ENCODE results near the gene IGHMBP2.

Gene IGHMBP2

GRCh38 chr11:68950762-68951161 is 47.1 kb downstream of the IGHMBP2 start:
- peaks cover 14 to 22% of the 10 kb centered on the region in 2 donors for H3K4me1 ChIP-seq (ENCODE audit: control insufficient read depth in 2 of 2, insufficient read depth in 1 of 2, low read depth in 1 of 2, low read length in 2 of 2)
- no peak overlapping the region for H2BK120ac ChIP-seq (ENCODE audit: low read depth, low read length)
- no peak overlapping the region for H4K91ac ChIP-seq (ENCODE audit: low read depth, low read length, poor library complexity)
- no peak overlapping the region for H4K8ac ChIP-seq (ENCODE audit: low read depth, low read length)
- H2BK5ac ChIP-seq (ENCODE audit: low read length), result peak overlapping the region; percentile 53
- H2AFZ ChIP-seq (ENCODE audit: low read length), result peak overlapping the region; percentile 83
- H3K18ac ChIP-seq (ENCODE audit: low read length), result peak overlapping the region; percentile 78
- WGBS, 2 donors (ENCODE audit: extremely low coverage in 2 of 2, insufficient read length in 2 of 2, insufficient replicate concordance in 1 of 2), result no CpG with 5 or more reads among the region's 9 CpGs
- H3K27ac ChIP-seq (replicated peaks; ENCODE audit: low read length), result peak overlapping the region; percentile 2
- peak overlapping the region; percentile 9 for H3K14ac ChIP-seq (ENCODE audit: low read length)
- peak overlapping the region in 1 of 2 donors; percentile 18 for H3K4me3 ChIP-seq (ENCODE audit: low read length in 2 of 2)
- H3K23ac ChIP-seq (ENCODE audit: low read depth, low read length, poor library complexity), result no peak overlapping the region
- H3K27me3 ChIP-seq (ENCODE audit: control insufficient read depth in 3 of 3, insufficient read depth in 3 of 3, low read depth in 1 of 3, low read length in 3 of 3), result no peaks in the 10 kb centered on the region
- no peak overlapping the region for H3K9ac ChIP-seq (ENCODE audit: low read depth, low read length, poor library complexity)
- no peak overlapping the region for H2AK5ac ChIP-seq (ENCODE audit: low read depth, low read length)
- H3K9me3 ChIP-seq (replicated peaks in 1 of 2; ENCODE audit: control insufficient read depth in 2 of 2, insufficient read depth in 1 of 2, low read depth in 1 of 2, low read length in 2 of 2), result no peaks in the 10 kb centered on the region
- DNase-seq (ENCODE audit: low spot score), result peak; percentile 58
- peak overlapping the region; percentile 24 for H2BK12ac ChIP-seq (ENCODE audit: low read length)
- no peak overlapping the region for H3K4ac ChIP-seq (ENCODE audit: low read length)
- no peak overlapping the region for H2BK15ac ChIP-seq (ENCODE audit: low read length)
- H3K4me2 ChIP-seq (ENCODE audit: insufficient read depth, low read length, poor library complexity, severe bottlenecking), result peak overlapping the region; percentile 32
- no peaks in the 10 kb centered on the region for H3K79me1 ChIP-seq (ENCODE audit: low read depth, low read length)
- no peaks in the 10 kb centered on the region for H3K36me3 ChIP-seq (replicated peaks in 1 of 2; ENCODE audit: control insufficient read depth in 2 of 2, insufficient read depth in 2 of 2, low read length in 2 of 2)

- Histone ChIP-seq H3K36me3 (replicated peaks in 1 of 2; ENCODE audit: control insufficient read depth in 2 of 2, insufficient read depth in 2 of 2, low read length in 2 of 2) (no peaks in the 10 kb centered on the region), H4K91ac (ENCODE audit: low read depth, low read length, poor library complexity) (no peak overlapping the region), H2BK5ac (ENCODE audit: low read length) (no peak overlapping the region), H3K27ac (replicated peaks; ENCODE audit: low read length) (no peak overlapping the region), H2BK12ac (ENCODE audit: low read length) (no peak overlapping the region), H3K79me1 (ENCODE audit: low read depth, low read length) (no peaks in the 10 kb centered on the region), H3K18ac (ENCODE audit: low read length) (peak overlapping the region; percentile 55), H3K9ac (ENCODE audit: low read depth, low read length, poor library complexity) (no peak overlapping the region), H4K8ac (ENCODE audit: low read depth, low read length) (no peak overlapping the region), H2BK15ac (ENCODE audit: low read length) (no peak overlapping the region), H2AFZ (ENCODE audit: low read length) (peak overlapping the region; percentile 79), H3K4me3 (ENCODE audit: low read length in 2 of 2) (no peak overlapping the region), H2BK120ac (ENCODE audit: low read depth, low read length) (no peak overlapping the region), H3K23ac (ENCODE audit: low read depth, low read length, poor library complexity) (no peak overlapping the region), H3K4me1 (ENCODE audit: control insufficient read depth in 2 of 2, insufficient read depth in 1 of 2, low read depth in 1 of 2, low read length in 2 of 2) (peaks cover 12 to 16% of the 10 kb centered on the region in 2 donors), H3K4ac (ENCODE audit: low read length) (no peak overlapping the region), H3K4me2 (ENCODE audit: insufficient read depth, low read length, poor library complexity, severe bottlenecking) (no peak overlapping the region), H3K27me3 (ENCODE audit: control insufficient read depth in 3 of 3, insufficient read depth in 3 of 3, low read depth in 1 of 3, low read length in 3 of 3) (no peaks in the 10 kb centered on the region), H2AK5ac (ENCODE audit: low read depth, low read length) (no peak overlapping the region), H3K14ac (ENCODE audit: low read length) (no peak overlapping the region), H3K9me3 (replicated peaks in 1 of 2; ENCODE audit: control insufficient read depth in 2 of 2, insufficient read depth in 1 of 2, low read depth in 1 of 2, low read length in 2 of 2) (no peaks in the 10 kb centered on the region)
- WGBS, 2 donors (ENCODE audit: extremely low coverage in 2 of 2, insufficient read length in 2 of 2, insufficient replicate concordance in 1 of 2), result no CpG with 5 or more reads among the region's 30 CpGs
- no peak for DNase-seq (ENCODE audit: low spot score)
Observed at GRCh38 chr11:68954836-68955606, 51.3 kb downstream of the IGHMBP2 start.

- Histone ChIP-seq H3K9me3 (replicated peaks in 1 of 2; ENCODE audit: control insufficient read depth in 2 of 2, insufficient read depth in 1 of 2, low read depth in 1 of 2, low read length in 2 of 2) (no peaks in the 10 kb centered on the region), H3K27ac (replicated peaks; ENCODE audit: low read length) (no peak overlapping the region), H3K4me2 (ENCODE audit: insufficient read depth, low read length, poor library complexity, severe bottlenecking) (no peak overlapping the region), H3K9ac (ENCODE audit: low read depth, low read length, poor library complexity) (no peak overlapping the region), H3K14ac (ENCODE audit: low read length) (no peak overlapping the region), H3K23ac (ENCODE audit: low read depth, low read length, poor library complexity) (no peak overlapping the region), H2AFZ (ENCODE audit: low read length) (peak overlapping the region; percentile 79), H3K18ac (ENCODE audit: low read length) (peak overlapping the region; percentile 44), H3K36me3 (replicated peaks in 1 of 2; ENCODE audit: control insufficient read depth in 2 of 2, insufficient read depth in 2 of 2, low read length in 2 of 2) (no peaks in the 10 kb centered on the region), H4K91ac (ENCODE audit: low read depth, low read length, poor library complexity) (no peak overlapping the region), H3K4me3 (ENCODE audit: low read length in 2 of 2) (no peak overlapping the region), H3K4ac (ENCODE audit: low read length) (no peak overlapping the region), H2AK5ac (ENCODE audit: low read depth, low read length) (peak overlapping the region; percentile 68), H2BK120ac (ENCODE audit: low read depth, low read length) (no peak overlapping the region), H3K4me1 (ENCODE audit: control insufficient read depth in 2 of 2, insufficient read depth in 1 of 2, low read depth in 1 of 2, low read length in 2 of 2) (peaks cover 8 to 11% of the 10 kb centered on the region in 2 donors), H4K8ac (ENCODE audit: low read depth, low read length) (no peak overlapping the region), H3K79me1 (ENCODE audit: low read depth, low read length) (no peaks in the 10 kb centered on the region), H2BK12ac (ENCODE audit: low read length) (no peak overlapping the region), H2BK15ac (ENCODE audit: low read length) (no peak overlapping the region), H2BK5ac (ENCODE audit: low read length) (no peak overlapping the region), H3K27me3 (ENCODE audit: control insufficient read depth in 3 of 3, insufficient read depth in 3 of 3, low read depth in 1 of 3, low read length in 3 of 3) (no peaks in the 10 kb centered on the region)
- WGBS, 2 donors (ENCODE audit: extremely low coverage in 2 of 2, insufficient read length in 2 of 2, insufficient replicate concordance in 1 of 2), result no CpG with 5 or more reads among the region's 5 CpGs
- no peak for DNase-seq (ENCODE audit: low spot score)
Observed at GRCh38 chr11:68955607-68955958, 51.9 kb downstream of the IGHMBP2 start.

- Histone ChIP-seq H3K9ac (ENCODE audit: low read depth, low read length, poor library complexity) (no peak overlapping the region), H2BK5ac (ENCODE audit: low read length) (no peak overlapping the region), H3K4me2 (ENCODE audit: insufficient read depth, low read length, poor library complexity, severe bottlenecking) (peak overlapping the region; percentile 18), H4K91ac (ENCODE audit: low read depth, low read length, poor library complexity) (no peak overlapping the region), H3K4me3 (ENCODE audit: low read length in 2 of 2) (no peak overlapping the region), H3K14ac (ENCODE audit: low read length) (peak overlapping the region; percentile 17), H3K23ac (ENCODE audit: low read depth, low read length, poor library complexity) (no peak overlapping the region), H2BK15ac (ENCODE audit: low read length) (peak overlapping the region; percentile 58), H3K36me3 (replicated peaks in 1 of 2; ENCODE audit: control insufficient read depth in 2 of 2, insufficient read depth in 2 of 2, low read length in 2 of 2) (no peaks in the 10 kb centered on the region), H3K9me3 (replicated peaks in 1 of 2; ENCODE audit: control insufficient read depth in 2 of 2, insufficient read depth in 1 of 2, low read depth in 1 of 2, low read length in 2 of 2) (no peaks in the 10 kb centered on the region), H2AK5ac (ENCODE audit: low read depth, low read length) (peak overlapping the region; percentile 88), H3K18ac (ENCODE audit: low read length) (peak overlapping the region; percentile 71), H2BK120ac (ENCODE audit: low read depth, low read length) (no peak overlapping the region), H3K4me1 (ENCODE audit: control insufficient read depth in 2 of 2, insufficient read depth in 1 of 2, low read depth in 1 of 2, low read length in 2 of 2) (peaks cover 5% of the 10 kb centered on the region in 2 donors), H4K8ac (ENCODE audit: low read depth, low read length) (no peak overlapping the region), H3K27me3 (ENCODE audit: control insufficient read depth in 3 of 3, insufficient read depth in 3 of 3, low read depth in 1 of 3, low read length in 3 of 3) (no peaks in the 10 kb centered on the region), H2AFZ (ENCODE audit: low read length) (peak overlapping the region; percentile 69), H3K27ac (replicated peaks; ENCODE audit: low read length) (no peak overlapping the region), H2BK12ac (ENCODE audit: low read length) (no peak overlapping the region), H3K4ac (ENCODE audit: low read length) (no peak overlapping the region), H3K79me1 (ENCODE audit: low read depth, low read length) (no peaks in the 10 kb centered on the region)
- no peak for DNase-seq (ENCODE audit: low spot score)
- no CpG with 5 or more reads among the region's 12 CpGs for WGBS, 2 donors (ENCODE audit: extremely low coverage in 2 of 2, insufficient read length in 2 of 2, insufficient replicate concordance in 1 of 2)
Observed at GRCh38 chr11:68956142-68956541, 52.5 kb downstream of the IGHMBP2 start.

All from neuronal stem cell (in vitro differentiated cells).